Gastroesophageal sphincter (tissue), 3 donors: ENCODE results near the gene MAN2B1.

Experiments used
- CTCF ChIP-seq, 4 experiments: fragments of 200-600 bp in 2 of 4; fragments of 450-650 bp in 2 of 4; sonication (generic) in 1 of 4; IDR thresholded peaks; one replicate each; pipeline ENCODE4 v1.5.1; 2017 to 2019; ENCODE audit warnings: antibody characterized with exemption in 4 of 4, mild to moderate bottlenecking in 2 of 4, moderate library complexity in 2 of 4
- POLR2AphosphoS5 ChIP-seq: sonication (generic); formaldehyde crosslinking; IDR thresholded peaks from one replicate; pipeline ENCODE4 v1.6.1; 2017; ENCODE audit warnings: antibody characterized with exemption

GRCh38 chr19:12685831-12686230, 19.3 kb upstream of the MAN2B1 start:
- TF ChIP-seq CTCF (IDR thresholded peaks at IDR 0.05), result no peak
- TF ChIP-seq POLR2AphosphoS5, result no peak
